GM06990 (cell line): Measurements from ENCODE around the gene LMF1.
"Not testable (repeated sequence)": the region's sequence is repeated elsewhere in the genome, so short reads cannot be mapped to it uniquely, and the experiment has no call there.

Experiments
- DNase-seq: peaks from one replicate; pipeline ENCODE4 v3.0.0-alpha.2; 2011; ENCODE audit not compliant: insufficient read length; ENCODE audit errors: extremely low read depth
- H3K27me3 ChIP-seq: replicated peaks from 2 replicates; pipeline ENCODE4 v1.6.0; 2011; ENCODE audit warnings: low read length; ENCODE audit not compliant: control insufficient read depth, insufficient read depth
- H3K36me3 ChIP-seq: 2 replicates; pipeline ENCODE4 v1.5.1; 2011; ENCODE audit warnings: low read length; ENCODE audit not compliant: control insufficient read depth, insufficient read depth
- H3K4me3 ChIP-seq: replicated peaks from 2 replicates; pipeline ENCODE4 v1.5.1; 2011; ENCODE audit warnings: low read depth, mild to moderate bottlenecking, control low read depth, low read length
- CTCF ChIP-seq: IDR thresholded peaks from 2 replicates; pipeline ENCODE4 v1.5.1; 2011; ENCODE audit warnings: low read length, control low read depth, mild to moderate bottlenecking, inconsistent platforms; ENCODE audit not compliant: insufficient read depth, poor library complexity, severe bottlenecking

Gene LMF1

DNA sequence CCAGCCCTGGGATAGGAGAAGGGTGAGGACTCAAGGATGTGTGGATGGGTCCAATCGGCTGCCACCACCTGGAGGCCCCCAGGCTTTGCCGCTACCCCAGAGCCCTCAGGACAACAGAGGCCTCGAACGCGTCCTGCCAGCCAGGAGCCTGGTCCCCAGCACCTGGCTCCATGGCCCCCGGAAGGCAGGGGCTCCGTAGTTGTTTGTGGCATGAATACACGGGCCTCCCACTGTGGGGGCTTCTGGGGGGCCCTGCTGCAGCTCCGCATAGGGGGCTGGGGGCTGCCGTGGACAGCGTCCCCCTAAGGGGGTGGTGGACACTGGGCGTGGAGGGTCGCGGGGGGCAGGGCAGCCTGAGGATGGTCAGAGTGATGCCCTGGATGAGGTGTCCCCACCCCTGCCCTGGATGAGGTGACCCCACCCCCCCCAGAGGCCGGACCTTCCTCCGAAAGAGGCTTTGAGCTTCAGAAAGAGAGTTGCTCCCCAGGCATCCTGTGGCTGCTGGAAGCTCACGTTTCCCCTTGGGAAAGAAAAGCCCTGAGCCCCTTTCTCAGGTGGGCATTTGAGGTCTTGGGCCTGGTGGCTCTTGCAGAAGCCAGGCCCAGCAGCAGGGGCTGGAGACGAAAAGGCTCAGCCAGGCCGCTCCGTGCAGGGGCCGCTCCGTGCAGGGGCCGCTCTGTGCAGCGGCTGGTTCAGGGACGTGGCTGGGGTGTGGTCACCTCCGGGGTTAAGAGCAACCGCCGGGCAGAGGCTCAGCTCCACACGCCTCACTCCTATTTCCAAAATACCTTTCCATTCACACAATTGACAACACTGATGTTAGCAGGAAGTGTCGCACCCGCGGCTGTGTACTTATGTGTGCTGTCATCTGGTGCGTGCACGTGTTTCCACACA is 130.0 kb downstream of the LMF1 start:
- DNase-seq: no peak
- Histone ChIP-seq H3K4me3 (no peak overlapping the region), H3K27me3 (no peaks in the 10 kb centered on the region), H3K36me3 (no peaks in the 10 kb centered on the region)
- TF ChIP-seq CTCF: no peak

GRCh38 chr16:839643-840408 is 131.0 kb downstream of the LMF1 start:
- no peak for TF ChIP-seq CTCF
- no peak for DNase-seq

GRCh38 chr16:838741-839140 is 132.0 kb downstream of the LMF1 start:
- Histone ChIP-seq H3K36me3 (no peaks in the 10 kb centered on the region), H3K4me3 (no peak overlapping the region), H3K27me3 (no peaks in the 10 kb centered on the region)
- no peak for DNase-seq
- TF ChIP-seq CTCF: no peak

More at GRCh38 chr16:839643-840408, 131.0 kb downstream of the LMF1 start:
- Histone ChIP-seq H3K4me3 (no peak overlapping the region), H3K36me3 (no peaks in the 10 kb centered on the region), H3K27me3 (no peaks in the 10 kb centered on the region)

DNA sequence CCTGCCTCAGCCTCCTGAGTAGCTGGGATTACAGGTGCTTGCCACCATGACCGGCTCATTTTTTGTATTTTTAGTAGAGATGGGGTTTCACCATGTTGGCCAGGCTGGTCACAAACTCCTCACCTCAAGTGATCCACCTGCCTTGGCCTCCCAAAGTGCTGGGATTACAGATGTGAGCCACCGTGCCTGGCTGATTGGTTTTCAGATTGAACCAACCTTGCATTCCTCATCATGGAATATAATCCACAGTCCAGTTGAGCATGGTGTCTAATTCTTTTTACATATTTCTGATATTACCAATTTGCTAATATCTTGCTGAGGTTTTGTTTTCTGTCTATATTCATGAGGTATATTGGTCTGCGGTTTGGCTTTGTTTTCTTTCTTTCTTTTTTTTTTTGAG is 134.0 kb downstream of the LMF1 start:
- H3K27me3 ChIP-seq: not testable (repeated sequence)

GRCh38 chr16:836221-836620 is 134.6 kb downstream of the LMF1 start:
- Histone ChIP-seq H3K36me3 (no peaks in the 10 kb centered on the region), H3K27me3 (no peaks in the 10 kb centered on the region), H3K4me3 (no peak overlapping the region)
- TF ChIP-seq CTCF: no peak
- no peak for DNase-seq

More for the DNA sequence above, 134.0 kb downstream of the LMF1 start:
- DNase-seq, H3K36me3 ChIP-seq, H3K4me3 ChIP-seq: not testable (repeated sequence)

DNA sequence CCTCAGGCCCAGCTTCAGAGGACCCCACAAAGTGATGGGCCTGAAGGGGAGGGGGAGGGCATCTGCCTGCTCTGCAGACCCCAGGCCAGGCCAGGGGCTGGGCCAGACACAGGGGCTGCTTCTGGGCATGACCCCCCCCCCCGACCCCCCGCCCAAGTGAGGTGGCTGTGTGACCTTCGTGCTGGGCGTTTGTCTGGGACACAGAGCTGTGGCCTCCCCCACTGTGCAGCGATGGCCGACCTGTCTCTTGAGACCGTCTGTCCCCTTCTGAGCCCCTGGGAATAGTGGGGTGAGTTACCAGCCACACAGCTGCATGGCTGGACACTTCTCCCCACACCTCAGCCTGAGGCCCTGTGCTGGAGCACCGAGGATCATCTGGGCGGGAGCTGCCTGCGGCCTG is 135.4 kb downstream of the LMF1 start:
- Histone ChIP-seq H3K36me3 (no peaks in the 10 kb centered on the region), H3K4me3 (no peak overlapping the region), H3K27me3 (no peaks in the 10 kb centered on the region)
- no peak for DNase-seq
- TF ChIP-seq CTCF: no peak
